ENCODE results near the gene MNAT1.

Gene MNAT1

GRCh38 chr14:60980811-60981632, 246.5 kb downstream of the MNAT1 start, which contains the start of the genes SLC38A6 and TRMT5 (continued):
- TF ChIP-seq ZNF324 (tag by site-specific recombination; IDR thresholded peaks at IDR 0.05) (peak; percentile 67; the same call in 1 of the 2 replicates), MEIS1 (CRISPR knock-in tag; IDR thresholded peaks at IDR 0.05; ENCODE audit: borderline replicate concordance) (no peak), ZNF518A (tag by site-specific recombination; conservative IDR thresholded peaks at IDR 0.05; ENCODE audit: low read depth) (peak; percentile 55), GLI4 (tag by site-specific recombination; IDR thresholded peaks at IDR 0.05) (no peak), ZBTB7A (tag by site-specific recombination; IDR thresholded peaks at IDR 0.05; ENCODE audit: low read depth) (0 out of 2 replicates have a peak, but pooled peaks have one; percentile 26), SETDB1 (IDR thresholded peaks at IDR 0.05; ENCODE audit: insufficient read length, low read length) (peak; percentile 38), HOXA7 (CRISPR knock-in tag; IDR thresholded peaks at IDR 0.05; ENCODE audit: borderline replicate concordance) (no peak), ZNF221 (tag by site-specific recombination; IDR thresholded peaks at IDR 0.05; ENCODE audit: borderline replicate concordance) (no peak), ZNF394 (tag by site-specific recombination; IDR thresholded peaks at IDR 0.05; ENCODE audit: borderline replicate concordance) (0 out of 2 replicates have a peak, but pooled peaks have one; percentile 60), ZNF274 (IDR thresholded peaks at IDR 0.05; ENCODE audit: low read length) (no peak), ZNF274 (tag by site-specific recombination; IDR thresholded peaks at IDR 0.05; ENCODE audit: borderline replicate concordance) (no peak), ZBTB17 (tag by site-specific recombination; IDR thresholded peaks at IDR 0.05) (peak; percentile 98), TRIM28 (IDR thresholded peaks at IDR 0.05; ENCODE audit: borderline replicate concordance, low read length) (peak; percentile 93; the same call in 1 of the 2 replicates), ATF2 (tag by site-specific recombination; IDR thresholded peaks at IDR 0.05; ENCODE audit: low read depth) (peak; percentile 99), EGR2 (tag by site-specific recombination; IDR thresholded peaks at IDR 0.05; ENCODE audit: low read depth) (0 out of 2 replicates have a peak, but pooled peaks have one; percentile 4), ZBTB49 (tag by site-specific recombination; IDR thresholded peaks at IDR 0.05; ENCODE audit: low read depth) (no peak), ZBTB20 (tag by site-specific recombination; IDR thresholded peaks at IDR 0.05) (peak; percentile 62; the same call in 1 of the 2 replicates), ZNF26 (tag by site-specific recombination; IDR thresholded peaks at IDR 0.05) (no peak), ZBTB6 (tag by site-specific recombination; IDR thresholded peaks at IDR 0.05) (peak; percentile 89), ZNF571 (tag by site-specific recombination; IDR thresholded peaks at IDR 0.05) (no peak), ZNF2 (tag by site-specific recombination; IDR thresholded peaks at IDR 0.05) (0 out of 2 replicates have a peak, but pooled peaks have one; percentile 59), PRDM10 (tag by site-specific recombination; IDR thresholded peaks at IDR 0.05) (peak; percentile 92), ZNF335 (tag by site-specific recombination; conservative IDR thresholded peaks at IDR 0.05) (peak; percentile 79)

Measured in HEK293 (cell line).